GM19372 (cell line): ENCODE measurements around the gene TBX18.

ENCODE experiments used
- ATAC-seq: cut with Tn5 transposase; IDR thresholded peaks from one replicate; pipeline ENCODE4 v1.9.1; 2021; ENCODE audit warnings: mild to moderate bottlenecking, low read depth, moderate library complexity; ENCODE audit not compliant: unreplicated experiment

Gene TBX18

DNA sequence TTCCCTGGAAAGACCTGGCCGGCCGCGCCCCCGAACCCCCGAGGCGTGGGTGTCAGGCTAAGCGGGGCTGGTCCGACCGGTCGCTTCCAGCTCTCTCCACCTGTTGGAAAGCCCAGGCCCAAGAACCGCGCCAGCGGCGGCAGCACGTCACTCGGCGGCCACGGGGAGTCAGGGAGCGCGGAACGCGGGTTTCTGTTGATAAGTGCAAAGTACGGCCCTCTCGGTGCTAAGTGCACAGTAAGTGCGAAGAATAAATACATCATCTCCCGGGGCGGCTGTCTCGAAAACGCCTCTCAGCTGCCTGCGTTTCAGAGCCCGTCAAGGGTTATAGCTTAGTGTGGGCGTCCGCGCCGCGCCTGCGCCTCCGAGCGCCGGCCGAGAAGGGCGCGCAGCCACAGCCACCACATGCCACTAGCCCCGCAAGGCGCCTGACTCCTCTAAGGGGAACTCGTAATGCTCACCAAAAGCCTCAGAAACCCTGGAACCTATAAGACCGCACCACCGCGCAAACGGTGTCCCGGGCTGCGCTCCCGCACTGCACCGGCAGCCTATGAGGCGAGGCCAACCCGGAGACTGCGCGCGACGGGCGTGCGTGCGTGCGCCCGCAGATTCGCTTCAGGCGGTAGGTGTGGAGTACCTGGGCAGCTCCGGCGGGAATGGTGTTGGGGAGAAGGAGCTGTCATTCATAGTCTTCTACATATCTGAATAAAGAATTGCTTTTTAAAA is 9.2 kb upstream of the TBX18 start:
- peak; percentile 20 for ATAC-seq

DNA sequence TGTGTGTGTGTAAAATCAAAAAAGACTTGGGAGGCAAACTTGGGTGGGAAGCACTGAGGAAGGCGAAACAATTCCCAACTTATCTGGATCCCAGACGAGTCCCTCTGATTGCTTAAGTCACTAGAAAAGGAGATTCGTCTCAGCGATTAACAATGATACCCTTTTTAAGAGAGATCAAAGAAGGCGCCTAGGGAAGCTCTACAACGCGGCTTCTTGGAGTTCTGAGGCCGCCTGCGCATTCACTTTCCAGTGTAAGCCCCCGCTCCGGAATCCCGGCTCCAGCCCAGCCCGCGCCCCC is 8.7 kb upstream of the TBX18 start:
- ATAC-seq, result no peak

DNA sequence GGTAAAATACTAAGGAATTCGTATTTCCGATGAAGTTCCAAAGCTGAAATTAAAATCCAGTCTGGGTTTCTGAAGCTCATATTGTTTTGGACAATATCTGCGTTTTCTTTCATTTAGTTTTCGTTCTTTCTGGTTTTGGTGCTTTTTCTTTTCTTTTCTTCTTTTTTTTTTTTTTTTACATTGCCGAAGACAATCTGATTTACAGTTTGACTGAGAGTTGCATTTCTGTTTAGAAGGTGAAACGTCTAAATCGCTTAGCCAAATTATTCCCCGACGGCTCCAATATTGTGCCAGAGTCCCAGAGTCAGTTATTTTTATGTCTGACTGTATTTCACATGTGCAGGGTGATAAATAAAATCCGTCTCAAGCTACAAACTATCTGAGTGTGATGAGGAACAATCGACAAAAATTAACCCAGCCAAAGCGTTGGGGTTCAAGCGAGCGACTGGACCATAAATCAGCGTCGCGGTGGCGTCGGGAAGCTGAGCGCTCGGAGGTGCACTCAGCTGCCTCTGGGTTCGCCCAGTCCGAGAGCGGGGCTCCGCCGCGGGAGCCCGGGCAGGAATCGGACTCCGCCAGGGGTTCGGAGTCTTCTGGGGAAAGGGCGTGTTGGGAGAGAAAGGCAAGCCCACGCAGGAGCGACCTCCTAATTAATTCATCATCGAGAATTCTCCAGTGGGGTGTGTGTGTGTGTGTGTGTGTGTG is 8.2 kb upstream of the TBX18 start:
- no peak for ATAC-seq

DNA sequence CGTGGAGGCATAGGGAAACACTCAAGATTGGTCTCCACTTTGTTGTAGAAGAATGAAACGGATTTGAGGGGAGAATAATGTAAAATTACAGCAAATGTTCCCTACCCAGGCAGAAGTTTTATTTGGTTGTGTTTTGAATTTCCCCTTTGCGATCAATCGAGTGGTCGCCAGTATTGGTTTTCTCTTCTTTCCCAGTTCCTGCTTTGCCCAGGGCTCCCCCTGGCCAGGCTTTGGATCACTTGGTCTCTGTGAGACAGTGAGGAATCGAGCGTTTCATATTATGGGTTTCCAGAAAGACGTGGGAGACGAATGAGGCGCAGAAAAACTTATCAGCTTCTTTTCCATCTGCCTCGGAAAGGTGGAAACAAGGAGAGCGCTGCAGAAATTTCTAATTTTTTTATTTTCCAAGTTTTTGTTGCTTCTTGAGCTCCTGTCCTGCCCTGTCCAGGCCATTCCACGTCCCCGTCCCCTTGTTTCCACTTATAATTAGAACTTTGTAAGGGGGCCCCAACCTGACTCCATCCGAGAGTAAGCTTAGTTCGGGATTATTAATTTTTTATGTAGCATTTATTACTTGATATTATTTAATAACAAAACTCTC is 7.5 kb upstream of the TBX18 start:
- no peak for ATAC-seq

DNA sequence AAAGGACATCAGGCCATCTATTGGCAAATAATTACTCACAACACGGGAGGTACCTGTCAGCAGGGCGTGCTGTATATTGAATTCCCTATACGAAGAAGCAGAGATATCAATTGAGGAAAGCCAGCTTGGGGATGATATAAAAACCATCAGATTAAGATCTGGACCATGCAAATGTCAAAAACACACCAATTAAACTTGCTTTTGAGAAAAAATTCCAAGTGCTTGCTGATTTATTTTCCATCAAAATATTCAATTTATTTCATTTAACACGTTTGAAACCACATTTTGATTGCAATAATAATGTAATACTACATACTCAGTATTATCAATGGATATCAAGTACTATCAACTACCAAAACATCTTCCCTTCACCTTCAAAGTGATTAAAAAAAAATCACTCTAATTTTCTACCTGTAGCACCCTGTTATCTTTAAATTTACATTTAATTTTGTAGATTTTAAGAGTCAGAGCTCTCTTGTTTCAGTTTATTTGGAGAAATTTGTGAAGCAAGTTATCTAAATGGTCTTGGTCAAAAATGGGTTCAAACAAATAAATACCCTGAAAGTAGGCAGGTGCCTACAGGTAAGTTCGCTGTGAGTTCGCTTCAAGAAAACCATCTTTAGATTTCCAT is 6.8 kb upstream of the TBX18 start:
- ATAC-seq, result no peak

DNA sequence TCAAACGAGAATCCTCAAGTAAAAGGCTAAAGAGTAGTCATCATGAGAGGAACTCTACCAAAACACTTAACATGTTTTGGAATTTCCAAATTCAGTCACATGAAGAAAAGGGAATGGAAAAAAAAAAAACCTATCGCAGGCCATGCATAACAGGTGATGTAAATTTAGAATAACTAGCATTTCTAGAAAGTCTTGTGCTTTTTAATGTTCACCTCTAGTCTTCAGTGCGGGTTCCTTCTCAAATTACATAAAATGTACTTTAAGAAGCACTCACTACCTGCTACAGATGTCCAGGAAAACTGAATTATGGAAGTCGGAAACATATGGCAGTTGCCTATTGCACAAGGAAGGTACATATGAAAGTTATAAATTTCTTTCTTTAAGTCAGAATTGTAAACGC is 6.1 kb upstream of the TBX18 start:
- no peak for ATAC-seq

DNA sequence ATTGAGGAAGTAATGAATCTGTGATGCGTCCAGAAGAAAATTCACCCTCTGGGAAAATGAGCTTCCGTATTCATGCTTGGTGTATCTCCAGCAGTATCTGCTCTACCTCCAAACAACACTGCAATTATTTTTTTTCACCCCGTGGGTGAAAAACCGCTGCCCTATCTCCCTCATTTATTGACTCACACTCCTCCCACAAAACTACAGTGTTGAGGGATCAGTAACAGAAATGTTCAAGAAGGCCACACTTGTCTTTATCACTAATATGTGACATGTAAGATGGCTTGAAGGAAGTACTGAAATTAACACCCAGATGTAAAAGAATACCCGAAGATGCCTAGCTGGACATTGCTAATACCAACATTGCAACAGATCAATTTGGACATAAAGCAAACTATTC is 4.9 kb upstream of the TBX18 start:
- no peak for ATAC-seq

DNA sequence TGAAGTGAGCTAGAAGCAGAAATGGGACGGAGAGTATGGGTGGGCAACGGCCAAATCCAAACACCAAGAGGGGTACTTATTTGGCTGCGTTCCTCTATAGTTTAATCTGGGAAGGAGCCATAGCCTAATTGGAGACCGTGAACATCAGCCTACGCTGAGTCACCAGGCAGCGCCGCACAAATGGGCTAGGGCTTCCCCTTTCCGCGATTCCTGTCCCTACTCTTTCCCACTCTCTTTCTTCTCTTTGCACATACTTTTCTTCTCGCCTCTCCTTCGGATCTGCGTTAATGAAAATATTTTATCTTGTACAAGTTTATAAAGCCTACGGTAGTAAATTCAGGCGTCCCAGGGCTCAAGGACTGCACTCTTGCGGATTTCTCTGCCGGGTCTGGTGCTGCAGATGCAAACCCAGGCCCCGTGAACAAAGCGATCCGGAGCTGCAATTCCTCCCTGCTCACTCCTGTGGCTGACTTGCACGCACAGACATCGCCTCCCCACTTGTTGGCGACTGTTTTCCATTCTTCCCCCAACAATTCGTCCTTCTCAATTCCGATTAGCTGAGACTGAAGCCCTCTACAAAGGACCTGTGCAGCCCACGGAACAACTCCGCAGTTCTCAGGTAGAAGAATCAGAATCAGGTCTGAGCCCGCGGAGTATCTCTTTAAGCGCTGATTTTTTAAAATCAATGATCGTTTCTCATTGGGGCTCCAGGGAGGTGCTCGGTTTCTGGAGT is 4.2 kb upstream of the TBX18 start:
- ATAC-seq, result no peak

DNA sequence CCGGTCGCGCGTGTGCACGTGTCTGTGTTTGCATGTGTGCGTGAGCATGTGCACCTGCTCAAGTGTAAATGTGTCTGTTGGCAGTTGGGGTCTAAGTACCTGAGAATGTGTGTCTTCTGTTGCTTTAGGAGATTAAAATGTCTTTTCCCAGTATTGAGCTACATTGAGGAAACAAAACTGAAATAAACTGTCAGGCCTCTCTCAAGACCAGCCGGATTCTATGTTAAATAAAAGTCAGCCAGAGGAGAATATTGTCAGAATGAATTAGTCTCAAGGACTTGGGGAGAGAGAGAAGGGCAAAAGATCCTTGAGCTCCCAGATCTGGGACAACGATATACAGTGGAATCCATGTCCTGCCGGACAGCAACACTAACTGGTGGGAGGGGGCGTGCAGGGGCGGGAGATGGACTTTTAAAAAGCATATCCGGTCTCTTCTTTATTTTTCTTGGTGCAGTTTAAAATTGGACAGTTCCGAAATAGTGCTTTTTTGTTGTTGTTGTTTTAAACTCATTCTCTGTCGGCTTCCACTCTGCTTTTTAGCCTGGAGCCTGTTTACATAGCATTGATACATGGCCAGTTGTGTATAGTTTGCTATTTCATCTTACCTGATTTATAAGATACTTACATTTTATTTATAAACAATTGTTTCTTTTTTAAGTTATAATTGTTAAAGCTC is 3.3 kb upstream of the TBX18 start:
- no peak for ATAC-seq

DNA sequence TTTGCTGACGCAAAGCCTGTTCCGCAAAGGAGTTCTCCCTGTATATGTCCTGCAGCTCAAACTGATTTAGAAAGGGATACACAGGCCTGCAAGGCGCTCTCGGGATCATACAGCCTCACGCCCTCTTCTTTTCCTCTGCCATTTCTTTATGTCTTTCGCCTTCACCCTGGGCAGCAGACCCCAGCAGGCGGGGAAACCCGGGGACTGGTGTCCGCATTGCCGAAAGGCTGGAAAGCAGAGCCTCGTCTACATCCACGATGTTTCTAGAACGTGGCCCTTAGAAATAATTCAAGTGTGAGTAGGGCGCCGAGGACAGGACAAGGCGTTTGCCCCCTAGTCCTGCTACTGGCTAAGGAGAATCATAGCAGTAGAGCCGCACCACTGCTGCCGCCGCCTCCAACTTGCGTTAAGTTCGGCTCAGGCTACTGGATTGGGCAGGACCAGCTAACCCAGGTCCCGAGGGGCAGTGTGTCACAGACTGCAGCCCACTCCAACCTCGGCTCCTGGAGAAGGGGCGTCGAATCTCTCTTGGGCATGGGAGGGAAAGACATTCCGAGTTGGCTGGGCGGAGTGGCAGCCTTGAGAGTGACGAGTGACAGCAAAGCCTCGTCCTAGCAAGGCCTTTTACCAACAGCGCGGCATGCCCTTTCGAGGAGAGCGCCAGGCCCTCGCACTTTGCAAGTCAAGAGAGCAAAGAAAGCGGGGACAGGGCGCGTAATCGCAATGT is 2.6 kb upstream of the TBX18 start:
- ATAC-seq, result no peak

DNA sequence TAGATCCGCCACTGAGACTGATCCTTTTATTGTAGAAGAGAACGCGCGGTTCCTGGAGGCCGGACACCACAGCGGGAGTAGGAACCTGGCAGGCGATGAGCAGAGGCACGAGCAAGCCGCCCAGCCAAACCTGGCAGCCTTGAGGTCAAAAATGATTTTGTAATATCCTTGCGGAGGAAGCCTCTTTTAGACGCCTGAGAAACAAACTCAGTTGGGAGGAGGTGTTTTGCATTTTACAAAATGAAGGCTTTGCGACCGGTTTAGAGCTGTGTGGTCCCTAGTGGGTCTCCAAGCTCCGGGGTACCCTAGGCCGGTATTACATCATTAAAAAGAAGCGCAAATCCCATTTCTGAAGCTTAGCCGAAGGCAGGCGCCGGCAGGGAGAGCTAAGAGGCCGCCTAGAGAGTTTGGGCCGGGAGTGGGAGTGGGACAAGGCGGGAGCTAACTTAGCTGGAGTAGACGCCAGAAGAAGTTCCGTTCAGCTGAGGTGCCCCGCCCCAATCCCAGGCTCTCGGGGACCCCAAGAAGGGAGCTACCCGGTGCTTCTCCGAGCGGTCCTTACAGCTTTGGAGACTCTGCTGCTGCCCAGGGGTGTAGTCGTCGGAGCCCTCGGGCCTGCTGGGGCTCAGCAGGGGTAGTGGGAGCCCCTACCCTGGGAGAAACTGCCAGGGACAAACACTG is 1.9 kb upstream of the TBX18 start:
- ATAC-seq, result no peak

DNA sequence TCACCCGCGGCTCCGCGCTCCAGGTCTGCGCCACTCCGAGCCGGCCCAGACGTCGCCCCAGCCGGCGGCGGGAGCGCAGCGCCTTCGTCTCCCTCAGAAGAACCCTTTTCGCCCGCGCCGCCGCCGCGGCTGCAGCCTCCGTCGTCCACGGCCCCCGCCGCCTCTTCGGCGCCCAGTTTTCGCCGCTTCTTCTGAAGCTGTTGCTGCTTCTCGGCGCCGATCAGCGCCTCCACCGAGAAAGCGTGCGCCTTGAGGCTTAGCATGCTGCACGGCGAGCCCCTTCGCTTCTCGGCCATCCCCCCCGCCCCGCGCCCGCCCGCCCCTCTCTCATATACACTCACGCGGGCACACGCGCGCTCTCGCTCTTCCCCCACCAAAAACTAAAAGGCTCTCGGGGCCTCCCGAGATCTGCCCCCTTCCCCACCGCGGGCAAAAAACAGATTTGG is 489 bp downstream of the TBX18 start:
- ATAC-seq, result no peak

DNA sequence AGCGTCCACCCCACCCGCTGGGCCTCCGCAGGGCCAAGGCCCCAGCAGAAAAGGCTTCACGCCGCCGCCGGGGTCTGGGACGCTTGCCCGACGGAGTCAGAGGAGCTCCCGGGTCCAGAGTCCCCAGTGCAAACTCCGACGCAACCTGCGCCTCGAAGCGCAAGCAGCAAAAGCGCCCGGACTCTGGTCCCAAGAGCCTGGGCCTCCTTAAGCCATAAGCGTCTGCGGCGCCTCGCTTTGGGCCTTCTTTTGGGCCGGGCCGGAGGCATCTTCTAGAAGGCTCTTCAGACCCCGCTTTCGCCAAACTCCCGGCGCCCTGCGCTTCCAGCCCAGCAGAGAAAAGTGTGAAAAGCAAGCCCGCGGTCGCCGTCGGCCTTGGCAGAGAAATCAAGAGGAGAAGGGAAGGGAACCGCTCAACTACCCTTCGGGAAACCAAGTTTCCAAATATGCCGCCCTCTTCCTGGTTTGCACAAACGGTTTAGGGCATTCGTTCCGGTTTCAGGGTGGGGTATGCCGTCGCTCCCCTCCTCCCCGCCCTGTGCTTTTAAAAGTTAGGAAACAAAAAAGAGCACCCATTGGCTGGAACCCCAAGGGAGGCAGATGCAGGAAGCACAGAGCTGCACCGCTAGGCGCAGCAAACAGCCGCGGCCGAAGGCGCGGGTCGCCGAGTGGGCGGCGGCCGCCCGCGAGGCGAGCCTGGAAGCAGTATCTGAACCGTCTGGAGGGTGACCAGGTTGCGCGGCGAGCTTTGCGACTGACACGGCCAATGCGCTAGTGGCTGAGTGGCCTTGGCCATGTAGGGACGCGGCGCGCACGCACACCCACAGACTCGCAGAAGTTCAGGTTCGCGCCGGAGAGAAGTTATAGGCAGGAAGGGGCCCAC is 1.2 kb downstream of the TBX18 start:
- no peak for ATAC-seq

DNA sequence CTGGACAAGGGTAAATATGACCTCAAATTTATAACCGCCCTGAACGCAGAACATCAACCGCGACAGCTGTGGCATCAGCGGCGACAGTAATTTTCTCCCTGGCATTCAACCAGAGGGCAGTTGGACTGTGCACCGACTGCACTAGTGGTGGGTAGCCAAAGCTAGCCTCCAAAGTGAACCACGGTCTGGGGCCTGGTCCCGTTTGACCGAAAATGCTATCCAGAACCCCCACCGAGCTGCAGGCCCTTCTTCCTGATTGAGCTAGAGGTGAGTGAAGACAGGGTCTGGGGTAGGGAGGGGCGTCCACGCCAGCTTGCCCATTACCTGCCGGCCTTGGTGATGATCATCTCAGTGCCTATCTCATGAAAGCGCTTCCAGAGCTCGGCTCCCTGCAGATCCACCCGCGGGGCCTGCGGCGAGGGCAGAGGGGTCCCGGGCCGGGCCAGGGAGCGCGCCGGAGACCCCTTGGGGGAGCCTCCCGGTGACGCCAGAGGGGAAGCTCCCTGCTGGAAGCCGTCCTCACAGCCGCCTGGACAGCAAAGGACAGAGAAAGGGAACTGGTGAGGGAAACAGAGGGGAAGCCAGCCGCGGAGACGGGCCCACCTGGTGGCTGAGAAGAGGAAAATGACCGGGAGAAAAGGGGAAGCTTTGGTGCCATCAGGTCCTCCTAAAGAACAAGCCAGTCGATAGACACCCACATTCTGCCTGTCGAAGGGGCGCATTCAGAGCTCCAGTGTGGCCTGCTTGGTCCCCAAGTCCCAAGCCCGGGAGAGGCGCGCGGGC is 2.0 kb downstream of the TBX18 start:
- no peak for ATAC-seq

DNA sequence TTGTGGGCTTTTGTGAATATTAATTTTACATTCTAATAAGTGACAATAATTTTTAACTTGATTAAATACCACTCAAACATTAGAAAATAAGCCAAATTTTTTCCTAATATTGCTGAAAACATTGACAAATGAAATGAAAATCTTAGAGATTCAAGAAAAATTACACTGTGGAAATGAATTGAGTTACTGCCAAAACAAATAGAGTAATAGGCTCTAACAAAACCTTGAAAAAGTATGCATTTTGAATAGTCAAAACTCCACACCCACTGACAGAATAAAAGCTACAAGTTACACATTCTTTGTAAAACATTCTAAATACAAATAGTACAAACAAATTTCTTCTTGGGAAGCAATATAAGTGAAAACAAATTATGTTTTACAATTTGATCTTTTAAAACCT is 5.9 kb downstream of the TBX18 start:
- no peak for ATAC-seq

DNA sequence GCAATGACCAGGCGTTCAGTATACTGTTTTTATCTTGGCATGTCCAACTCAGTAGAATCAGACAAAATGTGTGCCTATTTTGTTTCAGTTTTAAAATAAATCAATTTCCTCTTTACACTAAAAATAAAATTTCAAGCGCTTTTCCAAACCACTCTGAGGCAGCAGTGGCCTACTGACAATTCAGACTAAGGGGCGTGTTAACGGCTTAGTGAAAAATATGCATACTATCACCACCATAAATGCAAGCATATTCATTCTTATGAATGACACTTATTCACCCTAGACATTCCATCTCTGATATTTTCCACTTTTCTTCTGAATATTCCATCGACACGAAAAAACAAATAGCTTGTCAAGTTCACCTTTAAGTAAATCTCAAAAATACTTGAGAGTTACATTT is 7.5 kb downstream of the TBX18 start:
- ATAC-seq, result no peak

DNA sequence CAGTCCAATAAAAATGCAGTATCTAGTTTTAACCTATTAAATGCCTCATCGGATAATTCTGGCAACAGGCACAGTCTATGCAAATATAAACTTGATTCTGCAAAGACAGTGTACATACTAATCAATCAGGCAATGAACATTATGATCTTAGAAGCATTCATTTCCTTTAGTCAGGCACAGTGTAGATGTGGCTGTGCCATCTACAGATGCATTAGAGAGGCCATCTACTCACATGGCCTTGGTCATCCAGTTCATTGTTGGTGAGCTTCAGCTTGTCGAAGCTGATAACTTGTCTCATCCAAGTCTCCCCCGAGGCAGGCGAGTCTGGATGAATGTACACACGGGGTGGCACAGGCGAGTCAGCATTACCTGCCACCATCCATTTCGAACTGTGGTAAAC is 7.9 kb downstream of the TBX18 start:
- ATAC-seq, result no peak
